ENCODE results near the gene GALNT13. TPM values are rescaled to one million over a fixed set of nuclear protein-coding genes. Genes with fewer than 3 reads are reported as not detected.

GALNT13 gene
- total and polyA plus RNA-seq, 2 of the 13 experiments (the other 11 are each of a cell fraction or from before 2014, with no cell fraction given), result 1.3 to 5.0 TPM

- TF ChIP-seq ZNF609 (CRISPR knock-in tag; IDR thresholded peaks at IDR 0.05; ENCODE audit: borderline replicate concordance) (no peak), SAP130 (CRISPR knock-in tag; IDR thresholded peaks at IDR 0.05; ENCODE audit: low read depth) (no peak), NFE2L1 (CRISPR knock-in tag; IDR thresholded peaks at IDR 0.05; ENCODE audit: borderline replicate concordance) (no peak), SMYD3 (CRISPR knock-in tag; IDR thresholded peaks at IDR 0.05) (no peak), NONO (IDR thresholded peaks at IDR 0.05) (no peak), NONO (CRISPR knock-in tag; conservative IDR thresholded peaks at IDR 0.05) (no peak), ZNF275 (CRISPR knock-in tag; IDR thresholded peaks at IDR 0.05; ENCODE audit: borderline replicate concordance) (no peak), ZNF713 (CRISPR knock-in tag; IDR thresholded peaks at IDR 0.05) (no peak), MIER3 (CRISPR knock-in tag; IDR thresholded peaks at IDR 0.05; ENCODE audit: borderline replicate concordance) (no peak)
These were observed 331.5 kb downstream of the GALNT13 start (continued) for GRCh38 chr2:154203206-154203605.
